HepG2 (cell line): ENCODE data around the gene MIB1. TPM values are rescaled to one million over a fixed set of nuclear protein-coding genes. Genes with fewer than 3 reads are reported as not detected.

ENCODE experiments used
- ARHGAP35 ChIP-seq: sonication (generic); formaldehyde crosslinking; IDR thresholded peaks from 2 replicates; pipeline ENCODE4 v1.9.0; 2022; ENCODE audit warnings: mild to moderate bottlenecking, inconsistent platforms, moderate library complexity, missing genetic modification reagents, borderline replicate concordance
- CEBPG ChIP-seq: IDR thresholded peaks from 2 replicates; pipeline ENCODE4 v1.6.1; 2016
- HOXA3 ChIP-seq: sonication (generic); formaldehyde crosslinking; IDR thresholded peaks from 2 replicates; pipeline ENCODE4 v1.5.0; 2020; ENCODE audit warnings: missing genetic modification reagents
- JUN ChIP-seq: sonication (generic); formaldehyde crosslinking; IDR thresholded peaks from 2 replicates; pipeline ENCODE4 v1.4.0; 2020; ENCODE audit warnings: mild to moderate bottlenecking, missing genetic modification reagents
- MAFF ChIP-seq: IDR thresholded peaks from 2 replicates; pipeline ENCODE4 v1.6.1; 2011; ENCODE audit warnings: low read depth, low read length, improper control_type of control experiment
- MYC ChIP-seq: sonication (generic); formaldehyde crosslinking; IDR thresholded peaks from 2 replicates; pipeline ENCODE4 v1.9.0; 2021; ENCODE audit warnings: missing genetic modification reagents, borderline replicate concordance
- NFIB ChIP-seq: sonication (generic); formaldehyde crosslinking; IDR thresholded peaks from 2 replicates; pipeline ENCODE4 v1.9.0; 2021; ENCODE audit warnings: missing genetic modification reagents, mild to moderate bottlenecking, borderline replicate concordance
- PAF1 ChIP-seq: IDR thresholded peaks from 2 replicates; pipeline ENCODE4 v1.6.1; 2016; ENCODE audit warnings: missing genetic modification reagents, missing compliant biosample characterization
- ZBTB40 ChIP-seq, 2 experiments: fragments of 450-650 bp in 1 of 2; sonication (generic) in 1 of 2; formaldehyde crosslinking in 1 of 2; IDR thresholded peaks; 2 replicates each; pipeline versions ENCODE4 v1.6.1 to v1.8.0; 2016 to 2022; ENCODE audit warnings: antibody characterized with exemption in 1 of 2, mild to moderate bottlenecking in 1 of 2, missing genetic modification reagents in 1 of 2
- ZSCAN30 ChIP-seq: sonication (generic); formaldehyde crosslinking; IDR thresholded peaks from 2 replicates; pipeline ENCODE4 v1.5.0; 2020; ENCODE audit warnings: mild to moderate bottlenecking, missing genetic modification reagents
- polyA plus RNA-seq, 8 experiments: library from polyadenylated mRNA; depleted of rRNA in 3 of 8; stranded (reverse) in 7 of 8; unstranded in 1 of 8; fragments of >200 nt; fragmentation: Illumina TruSeq in 4 of 8; extraction: Trizol in 4 of 8; gene quantifications; 2 replicates each; pipeline versions ENCODE4 v1.2.1 to v1.2.3, GENCODE V29; 2011 to 2016; ENCODE audit warnings: low read depth in 4 of 8, missing spikeins in 1 of 8, mixed read lengths in 1 of 8; ENCODE audit not compliant: insufficient read depth in 1 of 8
- total RNA-seq, 5 experiments: library from RNA; depleted of rRNA; stranded (reverse); fragments of >200 nt; fragmentation: Illumina TruSeq; extraction: Trizol; gene quantifications; 2 replicates each; pipeline ENCODE4 v1.2.3, GENCODE V29; 2016; ENCODE audit warnings: low read depth in 1 of 5
- TF ChIP-seq, protein P1 (sequence below): IDR thresholded peaks from 2 replicates; pipeline ENCODE4 v1.6.1; 2016; ENCODE audit warnings: missing biosample characterization, missing genetic modification reagents, low read depth
- TF ChIP-seq, protein P2 (sequence below): sonication (generic); formaldehyde crosslinking; IDR thresholded peaks from 2 replicates; pipeline ENCODE4 v1.5.0; 2020; ENCODE audit warnings: mild to moderate bottlenecking, missing genetic modification reagents
- TF ChIP-seq, protein P3 (sequence below): sonication (generic); formaldehyde crosslinking; IDR thresholded peaks from 2 replicates; pipeline ENCODE4 v1.4.0; 2020; ENCODE audit warnings: missing genetic modification reagents, borderline replicate concordance

The MIB1 gene
- total and polyA plus RNA-seq, 2 of the 13 experiments (the other 11 are each of a cell fraction or from before 2014, with no cell fraction given): 12.0 to 47.0 TPM

GRCh38 chr18:21735452-21736015 is 5.1 kb upstream of the MIB1 start (continued):
- TF ChIP-seq ZBTB40 (IDR thresholded peaks at IDR 0.05) (no peak), ZBTB40 (CRISPR knock-in tag; IDR thresholded peaks at IDR 0.05) (no peak), NFIB (no peak), MYC (0 out of 2 replicates have a peak, but pooled peaks have one; percentile 33), MAFF (peak; percentile 43; the same call in 1 of the 2 replicates), ARHGAP35 (CRISPR knock-in tag) (no peak), JUN (CRISPR knock-in tag) (no peak), PAF1 (CRISPR knock-in tag) (no peak), ZSCAN30 (CRISPR knock-in tag) (no peak), CEBPG (peak; percentile 56; the same call in 1 of the 2 replicates), HOXA3 (peak; percentile 92)
- TF ChIP-seq, protein P1, sequence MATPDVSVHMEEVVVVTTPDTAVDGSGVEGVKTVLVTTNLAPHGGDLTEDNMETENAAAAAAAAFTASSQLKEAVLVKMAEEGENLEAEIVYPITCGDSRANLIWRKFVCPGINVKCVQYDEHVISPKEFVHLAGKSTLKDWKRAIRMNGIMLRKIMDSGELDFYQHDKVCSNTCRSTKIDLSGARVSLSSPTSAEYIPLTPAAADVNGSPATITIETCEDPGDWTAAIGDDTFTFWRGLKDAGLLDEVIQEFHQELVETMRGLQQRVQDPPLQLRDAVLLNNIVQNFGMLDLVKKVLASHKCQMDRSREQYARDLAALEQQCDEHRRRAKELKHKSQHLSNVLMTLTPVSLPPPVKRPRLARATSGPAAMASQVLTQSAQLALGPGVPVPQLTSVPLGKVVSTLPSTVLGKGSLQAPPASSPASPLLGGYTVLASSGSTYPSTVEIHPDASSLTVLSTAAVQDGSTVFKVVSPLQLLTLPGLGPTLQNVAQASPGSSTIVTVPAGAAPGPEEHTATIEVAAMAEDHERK (CRISPR knock-in tag): no peak
- TF ChIP-seq, protein P2, sequence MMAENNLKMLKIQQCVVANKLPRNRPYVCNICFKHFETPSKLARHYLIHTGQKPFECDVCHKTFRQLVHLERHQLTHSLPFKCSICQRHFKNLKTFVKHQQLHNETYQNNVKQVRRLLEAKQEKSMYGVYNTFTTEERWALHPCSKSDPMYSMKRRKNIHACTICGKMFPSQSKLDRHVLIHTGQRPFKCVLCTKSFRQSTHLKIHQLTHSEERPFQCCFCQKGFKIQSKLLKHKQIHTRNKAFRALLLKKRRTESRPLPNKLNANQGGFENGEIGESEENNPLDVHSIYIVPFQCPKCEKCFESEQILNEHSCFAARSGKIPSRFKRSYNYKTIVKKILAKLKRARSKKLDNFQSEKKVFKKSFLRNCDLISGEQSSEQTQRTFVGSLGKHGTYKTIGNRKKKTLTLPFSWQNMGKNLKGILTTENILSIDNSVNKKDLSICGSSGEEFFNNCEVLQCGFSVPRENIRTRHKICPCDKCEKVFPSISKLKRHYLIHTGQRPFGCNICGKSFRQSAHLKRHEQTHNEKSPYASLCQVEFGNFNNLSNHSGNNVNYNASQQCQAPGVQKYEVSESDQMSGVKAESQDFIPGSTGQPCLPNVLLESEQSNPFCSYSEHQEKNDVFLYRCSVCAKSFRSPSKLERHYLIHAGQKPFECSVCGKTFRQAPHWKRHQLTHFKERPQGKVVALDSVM (CRISPR knock-in tag): 0 out of 2 replicates have a peak, but pooled peaks have one; percentile 10
- TF ChIP-seq, protein P3, sequence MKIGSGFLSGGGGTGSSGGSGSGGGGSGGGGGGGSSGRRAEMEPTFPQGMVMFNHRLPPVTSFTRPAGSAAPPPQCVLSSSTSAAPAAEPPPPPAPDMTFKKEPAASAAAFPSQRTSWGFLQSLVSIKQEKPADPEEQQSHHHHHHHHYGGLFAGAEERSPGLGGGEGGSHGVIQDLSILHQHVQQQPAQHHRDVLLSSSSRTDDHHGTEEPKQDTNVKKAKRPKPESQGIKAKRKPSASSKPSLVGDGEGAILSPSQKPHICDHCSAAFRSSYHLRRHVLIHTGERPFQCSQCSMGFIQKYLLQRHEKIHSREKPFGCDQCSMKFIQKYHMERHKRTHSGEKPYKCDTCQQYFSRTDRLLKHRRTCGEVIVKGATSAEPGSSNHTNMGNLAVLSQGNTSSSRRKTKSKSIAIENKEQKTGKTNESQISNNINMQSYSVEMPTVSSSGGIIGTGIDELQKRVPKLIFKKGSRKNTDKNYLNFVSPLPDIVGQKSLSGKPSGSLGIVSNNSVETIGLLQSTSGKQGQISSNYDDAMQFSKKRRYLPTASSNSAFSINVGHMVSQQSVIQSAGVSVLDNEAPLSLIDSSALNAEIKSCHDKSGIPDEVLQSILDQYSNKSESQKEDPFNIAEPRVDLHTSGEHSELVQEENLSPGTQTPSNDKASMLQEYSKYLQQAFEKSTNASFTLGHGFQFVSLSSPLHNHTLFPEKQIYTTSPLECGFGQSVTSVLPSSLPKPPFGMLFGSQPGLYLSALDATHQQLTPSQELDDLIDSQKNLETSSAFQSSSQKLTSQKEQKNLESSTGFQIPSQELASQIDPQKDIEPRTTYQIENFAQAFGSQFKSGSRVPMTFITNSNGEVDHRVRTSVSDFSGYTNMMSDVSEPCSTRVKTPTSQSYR (CRISPR knock-in tag): peak; percentile 92
